ENCODE measurements around the gene NSMCE4A. TPM values are rescaled to one million over a fixed set of nuclear protein-coding genes. Genes with fewer than 3 reads are reported as not detected.

The NSMCE4A gene
- total and polyA plus RNA-seq, 2 donors (not counting 3 experiments of a cell fraction or from before 2014, with no cell fraction given) = 36.8 to 51.0 TPM

DNA sequence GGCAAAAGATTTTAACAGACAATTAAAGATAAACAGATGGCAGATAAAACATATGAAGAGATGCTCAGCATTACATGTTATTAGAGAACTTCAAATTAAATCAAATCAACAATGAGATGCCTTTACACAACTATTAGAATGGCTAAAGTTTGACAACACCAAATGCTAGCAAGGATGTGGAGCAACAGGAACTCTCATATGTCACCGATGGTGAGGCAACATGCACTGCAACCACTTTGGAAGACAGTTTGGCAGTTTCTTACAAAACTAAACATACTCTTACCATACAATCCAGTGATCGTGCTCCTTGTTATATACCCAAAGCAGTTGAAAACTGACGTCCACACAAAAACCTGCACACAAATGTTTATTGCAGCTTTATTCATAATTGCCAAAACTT is 33.5 kb downstream of the NSMCE4A start:
- Histone ChIP-seq H3K27ac (ENCODE audit: insufficient read depth, low read depth, low read length) (no peak overlapping the region), H3K9me1 (replicated peaks; ENCODE audit: control insufficient read depth, extremely low read depth, insufficient read depth, low read length) (no peaks in the 10 kb centered on the region), H3K4me3 (replicated peaks in 1 of 3; ENCODE audit: insufficient read depth in 1 of 3, low read depth in 1 of 3, low read length in 3 of 3) (no peak overlapping the region), H3K4me1 (ENCODE audit: control insufficient read depth, extremely low read depth, insufficient read depth, low read length) (peaks cover 18% of the 10 kb centered on the region), H3K4me2 (ENCODE audit: insufficient read depth, low read length) (no peak overlapping the region), H3K9ac (replicated peaks; ENCODE audit: extremely low read depth, insufficient read depth, low read length) (no peak overlapping the region), H2AFZ (ENCODE audit: low read depth, low read length) (no peak overlapping the region), H4K20me1 (replicated peaks; ENCODE audit: control insufficient read depth, extremely low read depth, insufficient read depth, low read length) (no peaks in the 10 kb centered on the region), H3K27me3 (ENCODE audit: control insufficient read depth in 2 of 2, insufficient read depth in 2 of 2, low read length in 2 of 2) (no peaks in the 10 kb centered on the region), H3K9me3 (replicated peaks; ENCODE audit: control insufficient read depth, insufficient read depth, low read length) (no peaks in the 10 kb centered on the region), H3K79me2 (ENCODE audit: control insufficient read depth, insufficient read depth, low read length) (no peaks in the 10 kb centered on the region), H3K36me3 (ENCODE audit: control insufficient read depth in 2 of 2, extremely low read depth in 1 of 2, insufficient read depth in 2 of 2, low read length in 2 of 2) (no peaks in the 10 kb centered on the region)
- ChIA-PET CTCF (no interaction called here), POLR2A (no interaction called here)
- intact Hi-C loops (cut with micrococcal nuclease) = no loop called here
- DNase-seq (ENCODE audit: low read depth, low spot score) (no peak), FAIRE-seq (no peak)
- no TSS peak for BruUV-seq (replicated peaks)
- dilution Hi-C loops (cut with MboI; ENCODE audit: extremely low pct_ligation_motif_present, low sequenced_read_pairs) = no loop called here
- TF ChIP-seq, protein P1, sequence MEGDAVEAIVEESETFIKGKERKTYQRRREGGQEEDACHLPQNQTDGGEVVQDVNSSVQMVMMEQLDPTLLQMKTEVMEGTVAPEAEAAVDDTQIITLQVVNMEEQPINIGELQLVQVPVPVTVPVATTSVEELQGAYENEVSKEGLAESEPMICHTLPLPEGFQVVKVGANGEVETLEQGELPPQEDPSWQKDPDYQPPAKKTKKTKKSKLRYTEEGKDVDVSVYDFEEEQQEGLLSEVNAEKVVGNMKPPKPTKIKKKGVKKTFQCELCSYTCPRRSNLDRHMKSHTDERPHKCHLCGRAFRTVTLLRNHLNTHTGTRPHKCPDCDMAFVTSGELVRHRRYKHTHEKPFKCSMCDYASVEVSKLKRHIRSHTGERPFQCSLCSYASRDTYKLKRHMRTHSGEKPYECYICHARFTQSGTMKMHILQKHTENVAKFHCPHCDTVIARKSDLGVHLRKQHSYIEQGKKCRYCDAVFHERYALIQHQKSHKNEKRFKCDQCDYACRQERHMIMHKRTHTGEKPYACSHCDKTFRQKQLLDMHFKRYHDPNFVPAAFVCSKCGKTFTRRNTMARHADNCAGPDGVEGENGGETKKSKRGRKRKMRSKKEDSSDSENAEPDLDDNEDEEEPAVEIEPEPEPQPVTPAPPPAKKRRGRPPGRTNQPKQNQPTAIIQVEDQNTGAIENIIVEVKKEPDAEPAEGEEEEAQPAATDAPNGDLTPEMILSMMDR (IDR thresholded peaks at IDR 0.05; ENCODE audit: extremely low read depth in 1 of 2, insufficient read depth in 1 of 2, low read depth in 1 of 2, low read length in 2 of 2) = no peak
- TF ChIP-seq, protein P2, sequence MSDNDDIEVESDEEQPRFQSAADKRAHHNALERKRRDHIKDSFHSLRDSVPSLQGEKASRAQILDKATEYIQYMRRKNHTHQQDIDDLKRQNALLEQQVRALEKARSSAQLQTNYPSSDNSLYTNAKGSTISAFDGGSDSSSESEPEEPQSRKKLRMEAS (IDR thresholded peaks at IDR 0.05; ENCODE audit: insufficient read depth, insufficient read length) = no peak
- TF ChIP-seq POLR2AphosphoS5 (IDR thresholded peaks at IDR 0.05; ENCODE audit: insufficient read depth, low read depth, low read length) (no peak), JUN (IDR thresholded peaks at IDR 0.05; ENCODE audit: borderline replicate concordance, insufficient read depth, insufficient read length, low read depth) (no peak), FOS (IDR thresholded peaks at IDR 0.05; ENCODE audit: borderline replicate concordance, insufficient read depth, low read length) (no peak), MYC (IDR thresholded peaks at IDR 0.05; ENCODE audit: low read depth, low read length) (no peak), GATA2 (IDR thresholded peaks at IDR 0.05; ENCODE audit: insufficient read depth, insufficient read length, low read depth, low read length) (no peak), POLR2A (IDR thresholded peaks at IDR 0.05; ENCODE audit: low read depth, low read length) (no peak), EZH2 (IDR thresholded peaks at IDR 0.05; ENCODE audit: borderline replicate concordance, low read depth, low read length, severe bottlenecking) (no peak)

All from endothelial cell of umbilical vein (primary cell).